Mucosa of descending colon (tissue), 3 donors: Measurements from ENCODE around the gene SCGB1C1. TPM values are rescaled to one million over a fixed set of nuclear protein-coding genes. Genes with fewer than 3 reads are reported as not detected.
"Not testable (repeated sequence)": the region's sequence is repeated elsewhere in the genome, so short reads cannot be mapped to it uniquely, and the experiment has no call there.

Source experiments
- ATAC-seq: fragments of 200-7000 bp; cut with Tn5 transposase; one replicate; pipeline ENCODE4 v1.9.1; 2020; ENCODE audit warnings: mild to moderate bottlenecking, moderate library complexity
- DNase-seq, 3 donors: peaks; one replicate each; pipeline ENCODE4 v3.0.0-alpha.2; 2020
- H3K36me3 ChIP-seq: fragments of 200-600 bp; one replicate; pipeline ENCODE4 v1.8.0; 2021; ENCODE audit warnings: low read depth, mild to moderate bottlenecking
- H3K4me1 ChIP-seq: fragments of 200-600 bp; one replicate; pipeline ENCODE4 v1.8.0; 2021; ENCODE audit warnings: low read depth, mild to moderate bottlenecking
- H3K4me3 ChIP-seq: fragments of 200-600 bp; one replicate; pipeline ENCODE4 v1.8.0; 2021; ENCODE audit warnings: mild to moderate bottlenecking
- H3K9me3 ChIP-seq: fragments of 200-600 bp; one replicate; pipeline ENCODE4 v1.8.0; 2021; ENCODE audit warnings: mild to moderate bottlenecking
- intact Hi-C, 2 donors: fragments of 100-400 bp; cut with DNase I in 1 of 2; cut with micrococcal nuclease in 1 of 2; formaldehyde crosslinking; loops; one replicate each; pipeline versions ENCODE4 v1.11.0 to v1.11.1; 2022; cut with DNase I, micrococcal nuclease
- total RNA-seq, 3 donors: library from RNA; stranded (reverse); fragmentation: NEBNext Ultra II Directional in 2 of 3; extraction: Animal tissue kit (Norgen Biotek cat#: 25700) in 2 of 3; gene quantifications; one replicate each; pipeline versions ENCODE4 v1.2.1 to v1.2.4, GENCODE V29; 2021 to 2023
- TF ChIP-seq, protein P1 (sequence below): fragments of 200-600 bp; IDR thresholded peaks from one replicate; pipeline ENCODE4 v1.8.0; 2022; ENCODE audit warnings: antibody characterized with exemption, mild to moderate bottlenecking
- donor health status: DM: no; HTN: no; CAD: no; lungs with moderate emphysema.
- donor health status: DM: no; HTN: no; CAD: no.
- donor health status: DM: no; HTN: yes; CAD: no.

The SCGB1C1 gene
- total RNA-seq, 3 donors from 2014 or later, result not detected

DNA sequence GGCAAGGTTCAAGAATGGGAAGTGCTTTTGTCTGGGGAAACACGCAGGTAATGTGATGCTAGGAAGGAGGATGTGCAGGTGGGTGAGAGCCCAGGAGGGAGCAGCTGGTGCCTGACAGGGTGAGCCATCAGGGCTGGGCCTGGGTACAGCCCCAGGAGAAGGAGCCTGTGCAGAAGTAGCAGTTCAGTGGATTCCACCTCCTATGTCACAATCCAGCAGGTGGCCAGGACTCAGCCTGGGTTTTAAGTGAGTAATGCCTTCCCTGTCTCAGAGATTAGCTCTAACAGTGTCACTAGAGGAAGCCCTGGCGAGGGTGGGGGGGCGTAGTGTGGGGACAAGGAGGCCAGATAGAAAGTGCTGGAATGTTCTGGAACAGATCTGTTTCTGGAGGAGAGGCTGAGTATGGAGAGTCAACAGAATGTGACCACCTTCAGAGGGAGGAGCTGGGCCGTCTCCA, 22.7 kb downstream of the SCGB1C1 start:
- H3K36me3 ChIP-seq, result peaks cover 7% of the 10 kb centered on the region
- TF ChIP-seq, protein P1, sequence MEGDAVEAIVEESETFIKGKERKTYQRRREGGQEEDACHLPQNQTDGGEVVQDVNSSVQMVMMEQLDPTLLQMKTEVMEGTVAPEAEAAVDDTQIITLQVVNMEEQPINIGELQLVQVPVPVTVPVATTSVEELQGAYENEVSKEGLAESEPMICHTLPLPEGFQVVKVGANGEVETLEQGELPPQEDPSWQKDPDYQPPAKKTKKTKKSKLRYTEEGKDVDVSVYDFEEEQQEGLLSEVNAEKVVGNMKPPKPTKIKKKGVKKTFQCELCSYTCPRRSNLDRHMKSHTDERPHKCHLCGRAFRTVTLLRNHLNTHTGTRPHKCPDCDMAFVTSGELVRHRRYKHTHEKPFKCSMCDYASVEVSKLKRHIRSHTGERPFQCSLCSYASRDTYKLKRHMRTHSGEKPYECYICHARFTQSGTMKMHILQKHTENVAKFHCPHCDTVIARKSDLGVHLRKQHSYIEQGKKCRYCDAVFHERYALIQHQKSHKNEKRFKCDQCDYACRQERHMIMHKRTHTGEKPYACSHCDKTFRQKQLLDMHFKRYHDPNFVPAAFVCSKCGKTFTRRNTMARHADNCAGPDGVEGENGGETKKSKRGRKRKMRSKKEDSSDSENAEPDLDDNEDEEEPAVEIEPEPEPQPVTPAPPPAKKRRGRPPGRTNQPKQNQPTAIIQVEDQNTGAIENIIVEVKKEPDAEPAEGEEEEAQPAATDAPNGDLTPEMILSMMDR, result no peak
- intact Hi-C loops, result no loop called here
- no peaks in the 10 kb centered on the region for H3K4me1 ChIP-seq
- ATAC-seq (peak; percentile 8), DNase-seq (no peak)
- no peaks in the 10 kb centered on the region for H3K9me3 ChIP-seq
- H3K4me3 ChIP-seq, result no peak overlapping the region

DNA sequence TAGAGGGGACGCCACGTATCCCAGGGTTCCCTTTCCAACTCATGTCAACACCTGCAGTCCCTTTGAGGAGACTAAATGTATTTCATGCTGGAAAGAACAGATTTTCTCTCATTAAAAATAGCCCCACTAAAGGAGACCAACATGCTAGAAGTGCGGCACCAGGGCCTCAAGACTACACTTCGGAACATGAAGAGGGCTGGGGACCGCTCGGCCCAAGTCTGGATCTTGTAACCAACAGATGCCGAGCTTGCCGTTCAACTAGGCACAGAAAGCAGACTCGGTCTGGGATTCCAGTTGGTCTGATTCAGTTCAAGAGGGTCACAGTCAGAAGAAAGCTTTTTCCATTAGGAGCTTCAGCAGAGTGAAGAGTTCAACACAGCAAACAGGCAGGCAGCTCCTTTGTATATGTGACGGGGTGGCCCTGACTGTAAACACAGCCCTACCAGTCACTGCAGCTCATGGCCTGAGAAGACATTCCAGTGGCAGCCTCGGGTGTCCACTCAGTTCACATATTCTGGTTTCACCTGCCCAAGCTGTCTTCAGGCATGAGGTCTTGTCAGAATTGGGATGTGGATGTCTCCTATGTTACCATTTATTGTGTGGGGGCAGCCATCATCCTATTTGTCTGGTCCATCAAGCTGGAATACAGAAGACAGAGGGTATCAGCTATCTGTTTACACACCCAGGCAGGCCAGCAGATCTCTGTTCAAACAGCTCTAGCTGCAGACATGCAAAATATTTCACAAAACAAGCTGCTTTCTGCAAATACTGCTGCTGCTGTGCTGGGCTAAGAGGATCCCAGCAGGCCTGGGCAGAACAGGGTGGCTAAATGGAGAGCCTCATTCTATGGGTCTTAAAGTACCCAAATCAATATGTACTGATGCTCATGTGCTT, 23.4 kb downstream of the SCGB1C1 start:
- no peaks in the 10 kb centered on the region for H3K9me3 ChIP-seq
- TF ChIP-seq, protein P1, result no peak
- H3K4me3 ChIP-seq, result no peak overlapping the region
- ATAC-seq, result no peak
- H3K36me3 ChIP-seq, result peaks cover 7% of the 10 kb centered on the region
- intact Hi-C loops, result no loop called here
- DNase-seq, result no peak
- H3K4me1 ChIP-seq, result no peaks in the 10 kb centered on the region

DNA sequence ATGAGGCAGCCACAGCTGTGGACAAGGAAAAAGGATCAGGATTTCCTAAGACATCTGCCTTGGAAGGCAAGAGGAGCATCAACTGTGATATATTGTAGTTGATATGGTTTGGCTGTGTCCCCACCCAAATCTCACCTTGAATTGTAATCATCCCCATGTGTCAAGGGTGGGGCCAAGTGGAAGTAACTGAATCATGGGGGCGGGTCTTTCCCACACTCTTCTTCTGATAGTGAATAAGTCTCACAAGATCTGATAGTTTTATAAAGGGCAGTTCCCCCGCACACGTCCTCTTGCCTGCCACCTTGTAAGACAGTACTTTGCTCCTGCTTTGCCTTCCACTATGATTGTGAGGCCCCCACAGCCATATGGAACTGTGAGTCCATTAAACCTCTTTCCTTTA, 24.8 kb downstream of the SCGB1C1 start:
- DNase-seq (no peak), ATAC-seq (no peak)
- H3K36me3 ChIP-seq, result peaks cover 7% of the 10 kb centered on the region
- H3K4me3 ChIP-seq, result no peak overlapping the region
- H3K9me3 ChIP-seq, result no peaks in the 10 kb centered on the region
- no peaks in the 10 kb centered on the region for H3K4me1 ChIP-seq
- intact Hi-C loops, result no loop called here
- TF ChIP-seq, protein P1, result no peak

DNA sequence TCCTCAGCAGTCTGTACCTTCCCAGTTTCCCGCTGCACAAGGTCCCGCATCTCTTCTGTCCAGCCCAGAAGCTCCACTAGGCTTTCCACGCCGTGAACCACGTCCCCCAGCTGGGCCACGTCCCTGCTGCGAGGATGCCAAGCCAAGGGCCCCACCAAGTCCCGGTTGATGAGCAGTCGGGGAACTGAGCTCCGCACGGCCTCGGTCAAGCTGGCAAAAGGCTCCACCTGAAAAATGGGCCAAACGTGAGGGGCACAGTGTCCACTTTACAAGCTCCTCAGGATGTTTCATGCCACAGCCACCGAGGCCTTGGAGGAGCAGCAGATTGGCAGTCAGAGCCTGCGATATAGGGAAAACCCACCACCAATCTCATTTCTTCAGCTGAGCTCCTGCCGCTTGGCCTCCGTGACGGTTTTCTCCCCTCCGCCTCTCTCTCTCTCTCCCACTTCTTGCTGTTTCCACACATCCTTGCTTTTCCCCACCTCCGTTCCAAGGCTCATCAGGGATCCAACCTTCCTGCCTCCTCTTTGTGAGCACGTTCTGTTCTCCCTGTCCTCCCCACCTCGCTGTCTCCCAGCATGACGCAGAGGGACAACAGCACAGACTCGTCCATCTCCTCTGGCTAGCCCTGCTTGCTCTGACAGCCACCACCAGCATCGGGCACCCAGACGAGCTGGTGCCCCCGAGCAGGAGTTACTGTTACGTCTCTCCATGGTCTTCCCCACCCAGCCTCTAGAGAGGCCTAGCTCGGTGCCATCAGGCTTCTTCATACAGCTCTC, 26.1 kb downstream of the SCGB1C1 start:
- Histone ChIP-seq H3K36me3 (peaks cover 7% of the 10 kb centered on the region), H3K9me3 (no peaks in the 10 kb centered on the region), H3K4me1 (no peaks in the 10 kb centered on the region), H3K4me3 (no peak overlapping the region)
- ATAC-seq, result no peak
- intact Hi-C loops, result no loop called here
- DNase-seq, result no peak
- TF ChIP-seq, protein P1, result no peak

DNA sequence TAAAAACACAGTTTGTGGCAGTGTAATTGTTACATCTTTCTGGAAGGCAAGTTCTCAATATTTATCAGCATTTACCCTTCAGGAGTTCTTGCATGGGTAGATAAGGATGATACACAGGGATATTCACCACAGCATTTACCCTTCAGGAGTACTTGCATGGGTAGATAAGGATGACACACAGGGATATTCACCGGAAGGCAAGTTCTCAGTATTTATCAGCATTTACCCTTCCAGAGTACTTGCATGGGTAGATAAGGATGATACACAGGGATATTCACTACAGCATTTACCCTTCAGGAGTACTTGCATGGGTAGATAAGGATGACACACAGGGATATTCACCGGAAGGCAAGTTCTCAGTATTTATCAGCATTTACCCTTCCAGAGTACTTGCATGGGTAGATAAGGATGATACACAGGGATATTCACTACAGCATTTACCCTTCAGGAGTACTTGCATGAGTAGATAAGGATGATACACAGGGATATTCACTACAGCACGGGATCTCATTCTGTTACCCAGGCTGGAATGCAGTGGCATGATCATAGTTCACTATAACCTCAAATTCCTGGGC, 27.9 kb downstream of the SCGB1C1 start:
- H3K4me1 ChIP-seq, H3K4me3 ChIP-seq, DNase-seq, H3K9me3 ChIP-seq, H3K36me3 ChIP-seq, intact Hi-C loops, ATAC-seq: not testable (repeated sequence)
